NCI-H2171 (cell line): ENCODE measurements around the gene LCNL1.

ENCODE experiments used
- DNase-seq: peaks from one replicate; lab custom pipeline; 2025; lab: John Stamatoyannopoulos, UW

LCNL1 gene

DNA sequence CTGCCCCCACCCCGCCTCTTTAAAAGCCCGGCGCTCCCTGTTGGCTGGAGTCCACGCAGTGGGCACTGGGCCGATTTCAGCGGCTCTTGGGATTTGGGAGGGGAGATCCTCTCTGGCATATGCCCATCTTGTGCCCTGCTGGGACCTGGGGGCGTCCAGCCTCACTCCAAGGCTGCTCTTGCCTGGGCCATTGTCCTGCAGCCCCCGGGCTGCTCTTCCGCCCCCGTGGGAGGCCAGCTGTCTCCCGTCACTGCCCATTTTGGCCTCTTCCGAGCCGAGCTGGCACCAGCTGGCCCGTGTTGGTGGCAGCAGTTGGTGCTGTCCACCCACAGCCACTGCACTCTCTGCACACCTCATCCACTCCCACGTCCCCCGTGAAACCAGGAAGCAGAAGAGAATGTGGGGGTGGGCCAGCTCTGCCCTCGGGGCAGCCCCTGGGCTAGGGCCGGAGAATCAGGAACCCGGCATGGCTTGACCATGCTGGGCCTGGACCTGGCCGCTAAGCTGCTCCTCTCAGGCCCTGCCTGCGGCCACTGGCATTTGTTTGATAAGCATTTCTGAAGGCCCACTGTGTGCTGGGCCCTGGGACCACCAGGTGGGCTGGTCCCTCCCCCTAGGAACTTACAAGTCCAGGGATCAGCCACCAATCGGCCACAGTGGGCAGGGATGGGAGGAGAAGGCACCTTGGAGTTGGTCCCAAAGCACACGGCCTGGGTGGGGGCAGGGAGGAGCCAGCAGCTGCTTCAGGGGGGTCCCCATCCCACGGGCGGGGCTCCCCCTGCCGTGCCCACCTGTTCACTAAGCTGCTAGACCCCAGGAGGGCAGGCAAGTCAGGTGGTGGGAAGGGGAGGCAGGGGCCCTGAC is 35.5 kb upstream of the LCNL1 start:
- DNase-seq = peak; percentile 16

DNA sequence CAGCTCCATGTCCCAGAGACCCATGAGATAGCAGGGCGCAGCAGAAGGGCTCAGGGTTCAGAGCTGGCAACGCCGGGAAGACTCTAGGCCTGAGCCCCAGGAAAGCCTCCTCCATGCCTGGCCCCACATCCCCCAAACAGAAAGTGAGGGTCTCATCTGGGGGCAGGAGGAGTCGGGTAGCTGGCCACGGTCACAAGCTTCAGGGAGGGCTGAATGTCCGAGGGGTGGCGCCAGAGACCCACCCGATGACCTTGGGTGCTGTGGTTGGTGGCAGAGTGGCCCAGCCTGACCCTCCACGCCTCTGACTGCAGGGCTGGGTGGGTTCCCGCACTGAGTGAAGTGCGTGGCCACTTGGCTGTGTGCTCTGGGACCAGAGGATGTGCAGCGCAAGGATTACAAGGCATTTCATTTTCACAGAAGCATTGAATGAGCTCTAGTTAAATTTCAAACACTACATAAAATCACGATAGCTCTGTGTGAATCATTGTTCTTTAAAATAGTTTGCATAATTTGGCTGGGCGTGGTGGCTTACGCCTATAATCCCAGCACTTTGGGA is 34.8 kb upstream of the LCNL1 start:
- no peak for DNase-seq

- no peak for DNase-seq
Observed at GRCh38 chr9:136949239-136949816, 33.5 kb upstream of the LCNL1 start.

DNA sequence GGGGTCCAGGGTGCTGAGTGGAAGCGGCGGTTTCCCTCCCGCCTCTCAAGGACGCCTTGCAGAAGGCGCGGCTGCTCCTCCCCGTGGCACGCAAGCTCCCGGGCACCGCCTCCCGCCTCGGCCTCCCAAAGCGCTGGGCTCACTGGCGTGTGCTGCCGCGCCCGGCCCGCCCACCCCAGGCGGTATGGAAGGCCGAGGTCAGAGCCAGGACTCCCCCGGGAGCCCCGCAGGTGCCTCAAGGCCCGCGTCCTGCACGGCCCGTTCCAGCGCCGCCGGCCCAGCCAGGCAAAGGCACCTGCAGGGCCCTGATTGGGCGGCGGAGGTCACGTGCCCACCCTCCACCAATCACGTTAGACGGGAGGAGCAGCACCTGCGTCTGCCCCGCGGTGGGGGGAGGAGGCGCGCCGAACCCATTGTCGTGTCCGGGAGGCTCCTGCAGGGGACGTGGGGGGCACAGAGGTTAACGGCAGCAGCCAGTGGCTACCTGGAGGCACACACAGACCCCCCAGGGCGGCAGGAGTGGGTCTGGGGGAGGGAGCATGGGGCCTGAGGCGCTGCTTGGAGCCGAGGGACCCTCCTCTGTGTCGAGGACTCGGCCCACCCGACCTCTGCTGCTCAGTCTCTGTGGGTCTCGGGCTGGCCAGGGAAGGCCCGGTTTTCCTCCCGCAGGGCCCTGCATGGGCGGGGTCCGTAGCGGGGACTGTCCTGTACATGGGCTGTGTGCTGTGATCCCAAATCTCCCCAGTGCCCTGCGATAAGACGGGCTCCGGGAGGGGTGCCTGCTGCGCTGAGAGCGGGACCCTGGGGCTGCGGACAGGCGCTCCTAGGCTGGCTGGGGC is 32.8 kb upstream of the LCNL1 start:
- peak; percentile 96 for DNase-seq

DNA sequence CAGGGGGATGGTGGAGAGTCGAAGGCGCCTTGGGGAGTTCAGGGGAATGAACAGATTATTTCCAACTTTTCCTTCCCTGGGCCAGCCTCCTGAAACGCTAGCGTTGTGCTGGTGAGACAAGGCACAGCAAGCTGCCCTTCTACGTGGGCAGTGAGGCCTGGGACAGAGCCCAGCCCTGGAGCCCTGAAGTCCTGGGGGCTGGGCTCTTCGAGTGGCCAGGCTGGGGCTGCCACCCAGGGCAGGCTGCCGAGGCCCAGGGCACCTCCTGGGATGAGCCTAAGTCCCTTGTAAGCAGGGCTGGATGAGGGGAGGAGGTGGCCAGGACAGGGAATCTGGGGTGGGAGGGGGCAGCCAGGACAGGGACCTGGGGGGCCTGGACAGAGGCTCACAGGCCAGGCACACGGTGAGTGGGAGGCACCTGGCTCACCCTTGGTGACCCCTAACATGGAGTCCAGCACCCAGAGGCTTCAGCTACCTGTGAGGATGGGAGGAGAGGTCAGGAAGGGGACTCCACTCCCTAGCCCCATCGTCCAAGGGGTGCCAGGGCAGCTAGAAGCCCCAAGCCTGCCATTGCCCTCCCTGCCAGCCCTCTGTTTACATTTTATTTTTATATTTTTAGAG is 32.0 kb upstream of the LCNL1 start:
- no peak for DNase-seq

GRCh38 chr9:136951541-136952320 is 31.1 kb upstream of the LCNL1 start, which contains the start of gene LCN12:
TSS of gene LCN12 (plus strand) at chr9:136952273. CDS start at chr9:136952328, 55 bp downstream.
- no peak for DNase-seq

DNA sequence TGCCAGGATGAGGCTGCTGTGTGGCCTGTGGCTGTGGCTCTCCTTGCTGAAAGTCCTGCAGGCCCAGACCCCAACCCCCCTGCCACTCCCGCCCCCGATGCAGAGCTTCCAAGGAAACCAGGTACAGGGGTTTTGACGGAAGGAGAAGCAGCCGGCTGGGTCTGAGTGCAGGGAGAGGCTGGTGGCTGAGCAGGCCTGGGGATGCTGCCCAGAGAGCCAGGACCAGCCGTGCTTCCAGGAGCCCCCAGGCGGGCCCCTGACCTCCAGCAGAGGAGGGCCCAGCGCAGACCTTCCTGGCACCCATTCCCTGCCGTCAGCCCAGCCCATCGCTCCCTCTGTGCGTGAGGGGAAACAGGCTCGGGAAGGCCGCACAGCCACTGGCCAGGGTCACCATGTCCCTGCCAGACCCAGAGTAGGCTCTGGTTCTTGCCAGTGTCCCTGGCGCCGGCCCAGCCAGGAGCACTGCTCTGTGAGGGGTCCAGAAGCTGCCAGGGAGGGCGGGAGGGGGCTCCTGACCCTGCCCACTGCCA is 30.4 kb upstream of the LCNL1 start:
- DNase-seq = no peak

- DNase-seq = no peak
Observed at GRCh38 chr9:136952876-136953770, 29.7 kb upstream of the LCNL1 start.

GRCh38 chr9:136953771-136954269 is 29.0 kb upstream of the LCNL1 start:
- no peak for DNase-seq

GRCh38 chr9:136954270-136955083 is 28.3 kb upstream of the LCNL1 start:
- no peak for DNase-seq

DNA sequence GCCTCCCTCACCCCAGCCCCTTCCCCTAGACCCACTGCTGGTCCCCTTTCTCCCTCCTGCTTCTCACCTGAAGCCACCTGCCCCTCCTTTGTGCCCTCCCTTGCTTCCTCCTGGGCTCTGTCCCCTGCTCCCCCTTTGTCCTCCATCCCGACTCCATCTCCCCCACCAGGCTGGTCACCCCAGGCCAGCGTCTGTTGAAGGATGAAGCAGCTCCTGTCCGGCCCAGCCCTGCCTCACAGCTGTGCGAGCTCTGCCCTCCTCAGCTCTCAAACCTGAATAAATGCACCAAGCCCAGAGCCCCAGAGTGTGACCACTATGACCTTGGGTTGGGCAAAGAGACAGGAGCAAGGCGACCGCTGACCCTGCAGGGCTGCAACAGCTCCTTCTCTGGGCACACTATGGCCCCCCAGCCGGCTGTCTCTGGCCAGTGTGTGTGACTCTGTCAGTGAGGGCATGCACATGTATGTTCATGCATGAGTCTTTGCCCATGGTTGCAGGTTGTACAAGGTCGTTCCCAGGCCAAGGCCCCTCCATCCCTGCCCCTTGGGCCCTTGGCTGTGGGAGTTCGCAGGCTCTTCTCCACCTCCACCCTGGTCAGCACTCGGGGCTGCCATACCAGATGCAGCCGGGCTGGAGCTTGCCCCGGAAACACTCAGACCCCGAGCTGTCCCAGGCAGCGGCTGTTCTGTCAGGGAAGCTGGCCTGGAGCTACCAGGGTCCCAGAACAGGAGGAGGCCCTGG is 27.4 kb upstream of the LCNL1 start:
- DNase-seq = no peak

- DNase-seq = no peak
Observed at GRCh38 chr9:136955943-136956335, 26.9 kb upstream of the LCNL1 start.

- no peak for DNase-seq
Observed at GRCh38 chr9:136956604-136957003, 26.2 kb upstream of the LCNL1 start.

GRCh38 chr9:136957461-136957860 is 25.3 kb upstream of the LCNL1 start:
- DNase-seq = no peak

- DNase-seq = no peak
Observed at GRCh38 chr9:136957901-136958300, 24.9 kb upstream of the LCNL1 start.

DNA sequence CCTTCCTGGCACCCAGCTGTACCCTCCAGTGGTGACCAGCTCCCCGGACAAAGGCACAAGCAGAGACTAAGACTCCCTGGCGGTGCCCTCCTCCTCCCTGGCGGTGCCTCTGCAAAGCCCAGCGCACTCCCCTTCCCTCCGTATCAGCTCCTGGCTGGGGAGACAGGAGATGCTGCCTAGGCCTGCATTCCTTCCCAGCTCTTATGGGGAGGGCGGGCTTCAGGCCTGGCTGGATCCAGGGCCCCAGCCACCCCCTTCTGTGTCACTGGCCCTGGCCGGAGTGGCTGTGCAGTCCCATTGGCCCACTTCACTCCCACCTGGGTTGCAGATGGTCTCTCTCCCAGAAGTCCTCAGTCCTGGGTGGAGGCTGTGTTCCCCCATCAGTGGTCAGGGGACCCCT is 24.3 kb upstream of the LCNL1 start:
- no peak for DNase-seq

GRCh38 chr9:136958898-136959850 is 23.6 kb upstream of the LCNL1 start:
- no peak for DNase-seq
